GM21526 (cell line): ENCODE measurements around the gene TMPRSS6.

Experiments used
- ATAC-seq: cut with Tn5 transposase; IDR thresholded peaks from one replicate; pipeline ENCODE4 v1.9.1; 2021; ENCODE audit warnings: moderate library complexity; ENCODE audit not compliant: unreplicated experiment, low FRiP score

TMPRSS6 gene

DNA sequence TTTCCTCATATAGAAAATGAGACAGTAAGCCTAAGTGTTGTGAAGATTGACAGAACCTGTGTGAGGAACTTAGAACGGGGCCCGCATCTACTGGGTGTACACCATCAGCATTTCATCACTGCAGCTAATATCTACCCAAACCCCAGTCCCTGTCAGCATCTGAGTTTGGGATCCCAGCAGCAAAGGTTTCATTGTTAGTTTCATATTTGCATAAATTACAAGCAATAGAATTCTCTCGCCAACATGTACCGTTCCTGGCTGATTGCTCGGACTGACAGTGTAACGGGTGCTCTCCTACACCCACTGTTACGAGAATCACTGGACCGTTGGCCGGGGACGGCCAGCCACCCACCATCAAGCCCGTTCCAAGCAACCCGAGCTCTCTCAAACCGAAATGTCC lies 10.4 kb upstream of the TMPRSS6 start:
- no peak for ATAC-seq

DNA sequence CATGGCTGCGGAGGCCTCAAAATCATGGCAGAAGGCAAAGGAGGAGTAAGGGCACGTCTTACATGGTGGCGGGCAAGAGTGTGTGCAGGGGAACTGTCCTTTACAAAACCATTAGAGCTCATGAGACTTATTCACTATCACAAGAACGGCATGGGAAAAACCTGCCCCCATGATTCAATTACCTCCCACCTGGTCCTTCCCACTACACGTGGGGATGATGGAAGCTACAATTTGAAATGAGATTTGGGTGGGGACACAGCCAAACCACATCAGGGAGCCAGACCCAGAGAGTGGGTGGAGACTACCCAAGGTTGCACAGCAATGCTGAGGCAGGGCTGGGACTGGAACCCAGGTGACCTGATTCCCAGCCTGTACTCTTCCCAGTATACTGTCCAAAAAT lies 8.6 kb upstream of the TMPRSS6 start:
- no peak for ATAC-seq

DNA sequence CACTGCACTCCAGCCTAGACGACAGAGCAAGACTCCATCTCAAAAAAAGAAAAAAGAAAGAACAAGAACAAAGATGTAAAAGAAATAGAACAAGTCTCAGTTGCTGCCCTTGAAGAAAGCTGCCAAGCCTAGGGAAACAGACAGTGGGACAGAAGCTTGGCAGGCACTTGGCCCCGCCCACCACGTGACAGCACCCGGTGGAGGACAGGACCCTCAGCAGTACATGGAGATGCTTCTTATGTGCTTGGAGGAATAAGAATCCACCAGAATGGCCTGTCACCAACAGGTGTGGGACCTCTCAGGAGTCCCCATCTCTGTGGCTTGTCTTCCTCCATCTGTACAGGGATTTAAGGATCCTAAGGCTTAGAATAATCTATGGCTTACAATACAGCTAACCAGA lies 7.6 kb upstream of the TMPRSS6 start:
- no peak for ATAC-seq

GRCh38 chr22:37115032-37115431 lies 5.5 kb upstream of the TMPRSS6 start:
- ATAC-seq: no peak

- ATAC-seq: no peak
These were observed 4.2 kb upstream of the TMPRSS6 start for GRCh38 chr22:37113757-37114156.

DNA sequence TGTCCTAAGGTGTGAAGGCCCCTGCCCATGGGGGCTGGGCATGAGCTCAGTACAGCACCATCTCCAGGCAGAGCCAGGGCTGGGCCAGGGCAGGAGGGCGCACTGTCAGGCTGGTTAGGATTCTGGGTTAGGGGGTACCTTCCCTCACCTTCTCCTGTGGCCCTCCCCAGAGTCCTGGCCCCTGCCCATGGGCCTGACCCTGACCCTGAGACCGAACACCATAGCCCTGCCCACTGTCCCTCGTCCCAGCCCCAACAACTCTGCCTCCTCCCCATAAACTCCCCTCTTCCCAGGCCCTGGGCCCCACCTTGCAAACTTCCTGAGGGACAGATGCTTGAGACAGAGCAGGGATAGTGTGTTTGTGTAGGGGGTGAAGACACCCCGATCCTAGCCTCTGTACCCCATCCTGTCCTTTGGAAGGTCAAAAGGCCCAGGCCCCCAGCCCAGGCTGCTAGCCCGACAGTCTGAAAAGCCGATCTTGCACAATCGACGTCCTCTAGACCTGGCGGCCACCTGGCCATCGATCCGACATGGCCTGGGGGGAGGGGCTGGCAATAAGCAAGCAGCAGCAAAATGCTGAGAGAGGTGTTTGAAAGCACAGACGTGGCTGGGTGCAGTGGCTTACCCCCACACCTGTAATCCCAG lies 2.7 kb upstream of the TMPRSS6 start:
- no peak for ATAC-seq

- ATAC-seq: no peak
These were observed 1.7 kb upstream of the TMPRSS6 start for GRCh38 chr22:37111156-37111717.

DNA sequence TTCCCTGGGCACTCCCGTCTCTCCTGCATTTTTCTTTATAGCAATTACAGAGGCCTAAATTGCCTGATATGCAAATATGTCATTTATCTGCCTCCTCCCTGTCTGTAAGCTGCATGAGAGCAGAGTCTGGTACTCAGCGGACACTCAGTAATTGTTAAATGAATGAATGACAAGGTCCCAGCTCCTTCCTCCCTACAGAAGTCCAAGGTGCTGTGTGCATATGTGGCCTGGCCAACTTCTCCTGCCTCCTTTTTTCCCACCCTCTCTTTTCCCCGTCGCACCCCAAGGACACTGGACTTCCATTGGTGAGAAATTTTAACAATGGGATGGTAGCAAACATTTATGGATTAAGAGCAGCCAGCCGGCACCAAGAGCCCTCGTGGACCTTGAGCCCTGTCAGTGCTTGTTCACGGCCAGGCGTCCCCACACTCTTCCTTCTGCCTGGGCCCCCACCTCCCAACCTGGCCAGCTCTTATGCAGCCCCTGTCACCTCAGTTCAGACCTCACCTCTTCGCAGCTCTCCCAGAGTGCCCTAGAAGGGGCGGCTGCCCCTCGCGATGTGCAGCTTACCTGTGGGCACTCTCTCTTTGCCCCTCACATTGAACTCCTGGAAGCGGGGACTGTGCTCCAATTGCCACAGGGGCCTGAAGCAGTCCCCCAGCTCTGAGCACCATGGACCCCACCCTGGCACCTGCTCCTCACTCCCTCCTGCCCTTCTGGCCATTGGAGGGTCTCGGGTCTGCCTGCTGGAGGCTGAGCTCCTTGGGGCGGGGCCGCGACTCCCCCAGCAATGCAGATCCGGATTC lies 1.5 kb downstream of the TMPRSS6 start:
- no peak for ATAC-seq

DNA sequence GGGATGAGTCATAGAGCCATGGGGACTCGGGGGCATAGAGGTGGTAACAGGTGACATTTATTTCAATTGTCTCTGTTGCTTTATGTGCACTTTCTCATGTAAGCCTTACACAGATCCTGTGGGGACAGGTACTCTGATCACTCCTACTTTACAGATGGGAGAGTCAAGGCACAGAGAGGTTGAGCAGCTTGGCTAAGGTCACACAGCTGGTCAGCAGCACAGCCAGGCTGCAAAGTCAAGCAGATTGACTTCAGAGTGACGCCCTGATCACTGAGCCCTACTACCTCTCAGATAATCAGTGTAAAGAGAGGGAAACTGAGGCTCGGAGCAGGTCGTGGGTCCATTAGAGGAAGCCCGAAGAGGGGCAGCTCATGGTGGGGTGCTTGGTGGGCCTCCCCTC lies 3.5 kb downstream of the TMPRSS6 start:
- no peak for ATAC-seq

GRCh38 chr22:37105154-37105553 lies 4.4 kb downstream of the TMPRSS6 start:
- ATAC-seq: no peak

- no peak for ATAC-seq
These were observed 5.7 kb downstream of the TMPRSS6 start for GRCh38 chr22:37103656-37104452.

- ATAC-seq: no peak
These were observed 6.4 kb downstream of the TMPRSS6 start for GRCh38 chr22:37103151-37103550.

DNA sequence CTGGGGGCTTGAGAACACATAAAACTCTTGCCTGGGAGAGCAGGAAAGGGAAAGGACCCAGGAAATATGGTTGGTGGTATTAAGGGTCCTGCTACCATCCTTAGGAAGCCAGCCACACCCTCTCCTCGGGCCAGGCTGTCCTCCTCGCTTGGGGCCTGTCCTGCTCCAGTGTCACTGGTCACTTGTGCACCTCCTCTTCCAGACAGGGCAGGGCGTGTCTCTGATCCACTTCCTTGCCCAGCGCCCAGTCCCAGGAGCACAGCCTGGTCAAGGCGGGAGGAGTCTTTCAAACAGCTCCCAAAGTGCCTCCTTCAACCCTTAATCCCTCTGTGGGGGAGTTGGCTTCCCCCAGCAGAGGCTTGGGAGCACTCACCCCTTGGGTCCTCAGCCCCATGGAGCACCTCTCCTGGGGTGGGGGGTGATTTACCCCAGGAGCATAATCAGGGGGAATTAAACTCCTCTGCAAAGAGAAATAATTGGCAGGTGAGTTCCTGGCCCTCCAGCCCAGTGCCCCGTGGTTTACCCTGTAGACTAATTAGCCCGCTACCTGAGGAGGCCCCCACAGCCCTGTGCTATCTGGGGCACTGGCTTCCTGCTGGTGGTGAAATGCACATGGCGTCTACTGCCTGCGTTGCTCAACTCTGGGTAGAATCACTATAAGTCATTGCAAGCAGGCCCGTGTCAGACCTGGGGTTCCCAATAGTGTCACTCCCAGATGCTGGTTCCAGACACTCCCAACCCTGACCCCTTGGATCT lies 8.0 kb downstream of the TMPRSS6 start:
- ATAC-seq: no peak

DNA sequence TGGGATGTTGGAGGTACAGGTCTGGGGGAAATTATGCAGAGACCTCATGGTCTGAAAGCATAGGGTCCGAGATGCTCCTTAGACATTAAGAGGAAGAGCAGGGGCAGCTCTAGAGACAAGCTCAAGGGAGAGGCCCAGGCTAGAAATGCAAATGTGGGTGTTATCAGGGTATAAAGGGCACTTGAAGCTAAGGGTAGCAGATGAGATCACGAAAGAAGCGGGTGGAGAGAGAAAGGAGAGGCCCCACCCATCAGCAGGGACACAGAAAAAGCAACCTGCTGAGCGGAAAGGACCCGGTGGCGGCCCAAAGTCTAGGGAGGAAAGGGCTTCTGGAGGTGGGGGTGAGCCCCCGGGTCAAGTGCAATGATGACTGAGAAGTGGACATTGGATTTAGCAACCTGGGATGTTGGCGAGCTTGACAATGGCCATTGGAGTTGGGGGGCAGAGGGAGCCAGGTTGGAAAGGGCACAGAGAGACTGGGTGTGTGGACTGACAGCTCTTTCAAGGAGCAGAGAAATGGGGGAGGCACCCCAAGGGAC lies 8.9 kb downstream of the TMPRSS6 start:
- no peak for ATAC-seq

GRCh38 chr22:37098976-37099591 lies 10.4 kb downstream of the TMPRSS6 start:
- no peak for ATAC-seq

- ATAC-seq: no peak
These were observed 12.2 kb downstream of the TMPRSS6 start for GRCh38 chr22:37097346-37097745.

DNA sequence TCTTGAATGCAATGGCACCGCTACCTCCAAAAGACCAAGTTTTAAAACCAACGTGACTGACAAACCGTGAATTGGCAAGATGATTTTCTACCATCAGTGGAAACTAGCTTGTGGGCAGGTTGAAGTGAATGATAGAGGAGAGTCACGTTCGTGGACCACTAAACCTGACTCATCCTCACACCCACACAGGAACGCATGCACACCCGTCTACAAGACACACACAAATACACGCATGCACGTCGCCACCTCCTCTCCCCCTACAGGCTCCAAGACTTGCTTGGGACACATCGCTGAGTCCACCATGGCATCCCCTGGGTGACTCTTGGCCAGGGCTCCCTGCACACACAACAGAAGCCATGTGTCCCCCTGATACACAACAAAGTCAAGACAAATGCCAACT lies 14.4 kb downstream of the TMPRSS6 start:
- ATAC-seq: no peak

DNA sequence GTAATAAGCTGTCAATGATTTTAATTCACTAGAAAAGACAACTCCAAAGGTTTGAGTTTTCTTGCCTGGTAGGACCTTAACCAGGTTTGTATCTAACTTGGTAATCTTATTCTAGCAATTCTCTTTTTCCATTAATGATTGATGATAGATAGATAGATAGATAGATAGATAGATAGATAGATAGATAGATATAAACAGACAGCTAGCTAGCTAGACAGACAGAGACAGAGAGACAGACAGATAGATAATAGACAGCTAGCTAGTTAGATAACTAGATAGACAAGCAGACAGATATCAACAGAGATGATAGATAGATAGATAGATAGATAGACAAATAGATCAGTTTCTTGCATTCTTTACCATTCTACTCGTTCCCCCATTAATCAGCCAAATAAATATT lies 15.3 kb downstream of the TMPRSS6 start:
- ATAC-seq: no peak

GRCh38 chr22:37092997-37093396 lies 16.5 kb downstream of the TMPRSS6 start:
- ATAC-seq: no peak

GRCh38 chr22:37091994-37092393 lies 17.5 kb downstream of the TMPRSS6 start:
- ATAC-seq: no peak
